HFF-Myc (cell line): ENCODE measurements around the gene CCDC73.
"Not testable (repeated sequence)": the region's sequence is repeated elsewhere in the genome, so short reads cannot be mapped to it uniquely, and the experiment has no call there.

ENCODE experiments used
- DNase-seq: peaks from one replicate; pipeline ENCODE4 v3.0.0-alpha.2; 2011; ENCODE audit warnings: low read depth; ENCODE audit errors: extremely low read depth
- H3K4me3 ChIP-seq: replicated peaks from 2 replicates; pipeline ENCODE4 v1.5.1; 2011; ENCODE audit warnings: low read depth, mild to moderate bottlenecking, control low read depth, low read length
- TF ChIP-seq, protein P1 (sequence below): IDR thresholded peaks from 2 replicates; pipeline ENCODE4 v1.5.1; 2012; ENCODE audit warnings: mild to moderate bottlenecking, low read depth, low read length, control low read depth; ENCODE audit errors: missing control alignments

The CCDC73 gene

DNA sequence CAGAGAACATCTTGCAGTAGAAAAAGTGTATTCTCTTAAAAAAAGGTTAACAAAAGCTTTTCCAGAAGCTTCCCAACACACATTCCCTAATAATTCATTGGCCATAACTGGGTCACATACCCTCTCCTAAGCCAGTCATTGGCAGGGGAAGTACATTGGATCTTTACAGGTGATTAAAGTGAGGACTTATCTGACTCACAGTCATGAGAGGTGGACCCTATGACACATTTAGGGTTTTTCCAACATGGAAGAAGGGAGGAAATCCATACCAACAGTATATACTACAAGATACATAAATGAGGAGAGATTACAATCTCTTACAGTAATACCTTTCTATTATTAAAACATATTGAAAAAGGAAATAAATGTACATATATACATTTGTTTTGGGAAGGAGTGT lies 72.2 kb downstream of the CCDC73 start:
- H3K4me3 ChIP-seq: no peak overlapping the region
- no peak for DNase-seq
- TF ChIP-seq, protein P1, sequence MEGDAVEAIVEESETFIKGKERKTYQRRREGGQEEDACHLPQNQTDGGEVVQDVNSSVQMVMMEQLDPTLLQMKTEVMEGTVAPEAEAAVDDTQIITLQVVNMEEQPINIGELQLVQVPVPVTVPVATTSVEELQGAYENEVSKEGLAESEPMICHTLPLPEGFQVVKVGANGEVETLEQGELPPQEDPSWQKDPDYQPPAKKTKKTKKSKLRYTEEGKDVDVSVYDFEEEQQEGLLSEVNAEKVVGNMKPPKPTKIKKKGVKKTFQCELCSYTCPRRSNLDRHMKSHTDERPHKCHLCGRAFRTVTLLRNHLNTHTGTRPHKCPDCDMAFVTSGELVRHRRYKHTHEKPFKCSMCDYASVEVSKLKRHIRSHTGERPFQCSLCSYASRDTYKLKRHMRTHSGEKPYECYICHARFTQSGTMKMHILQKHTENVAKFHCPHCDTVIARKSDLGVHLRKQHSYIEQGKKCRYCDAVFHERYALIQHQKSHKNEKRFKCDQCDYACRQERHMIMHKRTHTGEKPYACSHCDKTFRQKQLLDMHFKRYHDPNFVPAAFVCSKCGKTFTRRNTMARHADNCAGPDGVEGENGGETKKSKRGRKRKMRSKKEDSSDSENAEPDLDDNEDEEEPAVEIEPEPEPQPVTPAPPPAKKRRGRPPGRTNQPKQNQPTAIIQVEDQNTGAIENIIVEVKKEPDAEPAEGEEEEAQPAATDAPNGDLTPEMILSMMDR: no peak

DNA sequence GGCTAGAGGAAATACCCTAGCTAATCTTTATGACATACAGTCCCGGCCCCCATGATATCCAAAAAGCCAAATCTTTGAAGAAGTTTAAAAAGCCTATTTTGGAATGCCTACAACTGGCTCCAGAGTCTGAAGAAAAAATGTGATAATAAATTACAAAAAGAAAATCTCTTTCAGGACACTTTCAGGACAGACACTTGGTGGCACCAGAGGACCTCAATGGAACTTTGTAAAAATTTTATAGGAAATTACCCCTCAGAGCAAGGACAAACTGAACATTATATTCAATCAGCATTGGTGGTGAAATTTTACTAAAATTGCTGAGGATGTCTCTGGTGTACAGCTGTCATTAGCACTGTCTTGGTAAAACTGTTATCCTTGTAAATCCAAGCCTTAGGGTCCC lies 81.0 kb downstream of the CCDC73 start:
- H3K4me3 ChIP-seq: no peak overlapping the region
- TF ChIP-seq, protein P1: peak; percentile 17
- DNase-seq: no peak

DNA sequence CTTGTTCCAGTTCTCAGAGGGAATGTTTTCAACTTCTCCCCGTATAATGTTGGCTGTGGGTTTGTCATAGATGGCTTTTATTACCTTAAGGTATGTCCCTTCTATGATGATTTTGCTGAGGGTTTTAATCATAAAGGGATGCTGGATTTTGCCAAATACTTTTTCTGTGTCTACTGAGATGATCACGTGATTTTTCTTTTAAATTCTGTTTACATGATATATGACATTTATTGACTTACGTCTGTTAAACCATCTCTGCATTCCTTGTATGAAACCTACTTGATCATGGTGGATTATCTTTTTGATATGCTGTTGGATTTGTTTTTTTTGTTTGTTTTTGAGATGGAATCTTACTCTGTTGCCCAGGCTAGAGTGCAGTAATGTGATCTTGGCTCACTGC lies 85.5 kb downstream of the CCDC73 start:
- not testable (repeated sequence) for DNase-seq, H3K4me3 ChIP-seq

DNA sequence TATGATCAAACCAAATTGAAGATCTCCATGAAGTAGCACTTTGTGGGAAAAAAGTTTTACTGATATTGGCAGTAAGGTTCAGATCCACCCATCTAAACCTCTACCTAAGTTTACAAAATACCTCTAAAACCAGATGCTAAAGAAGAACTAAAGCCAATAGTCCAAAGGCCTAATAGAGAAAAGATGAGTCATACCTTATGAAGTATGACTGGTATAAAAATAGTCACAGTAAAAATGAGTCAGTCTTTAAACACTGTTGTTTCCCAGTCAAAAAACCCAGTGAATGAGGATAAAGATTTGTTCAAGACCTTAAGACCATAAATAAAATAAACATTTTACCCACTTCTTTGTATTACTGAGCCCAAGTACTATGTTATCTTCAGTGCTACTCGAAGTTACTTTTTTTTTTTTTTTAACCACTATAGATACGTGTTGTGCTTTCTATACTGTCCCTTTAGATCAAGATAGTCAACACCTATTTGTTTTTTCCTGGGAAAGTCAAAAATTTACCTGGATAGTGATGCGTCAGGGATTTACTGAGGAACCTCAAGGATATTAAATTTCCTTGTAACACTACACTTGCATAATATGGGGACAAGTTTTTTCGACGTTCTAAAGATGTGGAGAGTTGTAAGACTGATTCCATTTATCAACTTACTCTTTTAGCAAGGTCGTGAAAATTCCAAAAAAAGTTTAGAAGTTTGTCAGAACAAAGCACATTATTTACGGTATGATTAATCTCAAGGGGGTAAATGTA lies 87.3 kb downstream of the CCDC73 start:
- H3K4me3 ChIP-seq: no peak overlapping the region
- peak; percentile 25 for DNase-seq
- TF ChIP-seq, protein P1: no peak

DNA sequence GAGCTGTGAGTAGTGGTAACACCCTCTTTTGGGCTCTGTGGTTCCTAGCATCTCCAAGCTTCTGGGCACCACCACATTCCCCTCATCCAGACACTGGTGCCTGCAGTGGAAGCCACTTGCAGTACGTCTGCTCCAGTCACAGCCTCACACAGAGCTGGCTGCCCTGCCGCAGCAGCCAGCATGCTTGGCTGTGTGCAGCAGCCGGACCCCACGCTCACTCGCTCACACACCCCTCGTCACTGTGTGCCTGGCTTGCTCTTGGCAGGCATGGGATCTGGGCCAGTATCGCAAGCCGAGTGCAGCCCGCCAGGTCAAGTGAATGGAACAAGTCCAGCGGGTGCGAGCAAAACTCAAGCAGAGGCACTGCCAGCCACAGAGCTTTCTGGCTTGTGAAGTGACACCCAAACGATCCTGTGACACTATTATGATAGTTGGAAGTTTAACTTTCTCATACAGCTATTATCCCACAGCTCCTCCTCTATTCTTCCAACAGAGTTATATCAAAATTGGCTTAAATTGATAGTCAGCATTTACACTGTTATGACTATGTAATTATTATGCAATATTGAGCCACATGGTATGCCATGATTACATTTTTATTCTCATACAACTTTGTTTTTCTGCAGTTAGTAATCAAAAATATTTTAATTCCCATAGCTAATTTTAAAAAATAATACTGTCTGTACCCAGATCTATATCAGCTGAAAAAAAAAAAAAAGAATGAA lies 89.0 kb downstream of the CCDC73 start:
- no peak overlapping the region for H3K4me3 ChIP-seq
- no peak for DNase-seq
- TF ChIP-seq, protein P1: no peak

DNA sequence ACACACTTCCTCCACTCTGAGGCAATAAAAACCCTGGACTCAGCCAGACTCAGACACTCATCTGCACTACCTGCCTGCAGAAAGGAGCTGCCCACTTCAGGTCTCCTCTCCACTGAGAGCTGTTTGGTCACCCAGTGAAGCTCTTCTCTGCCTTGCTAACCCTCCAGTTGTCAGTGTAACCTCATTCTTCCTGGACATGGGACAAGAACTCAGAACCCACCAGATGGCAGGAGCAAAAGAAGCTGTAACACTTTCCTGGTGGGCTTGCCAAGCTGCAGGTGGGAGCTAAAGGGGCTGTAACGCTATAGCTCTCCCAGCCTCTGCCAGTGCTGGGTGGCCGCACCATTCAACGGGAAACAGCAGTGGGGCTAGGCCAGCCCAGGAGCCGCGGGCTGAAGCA lies 89.7 kb downstream of the CCDC73 start:
- H3K4me3 ChIP-seq: no peak overlapping the region
- no peak for DNase-seq

DNA sequence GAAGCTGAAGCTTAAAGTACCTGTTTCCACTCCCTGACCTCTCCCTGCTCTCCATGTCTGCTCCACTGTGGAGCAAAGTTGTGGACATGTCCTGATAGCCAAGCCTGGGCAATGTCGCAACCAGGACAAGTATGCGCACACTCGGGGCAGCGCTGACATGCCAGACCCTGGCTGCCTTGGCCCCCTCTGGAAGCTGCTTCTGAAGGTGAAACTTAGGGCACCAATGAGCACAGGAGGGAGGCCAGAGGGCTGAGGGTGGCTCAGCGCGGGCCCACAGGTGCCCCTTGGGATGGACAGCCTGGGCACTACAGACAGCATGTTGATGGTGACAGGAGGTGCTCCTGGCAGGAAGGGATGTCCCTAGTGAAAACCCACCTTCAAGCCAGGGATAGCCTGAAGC lies 90.2 kb downstream of the CCDC73 start:
- TF ChIP-seq, protein P1: no peak
- H3K4me3 ChIP-seq: no peak overlapping the region
- DNase-seq: no peak

More for the DNA sequence above, 89.7 kb downstream of the CCDC73 start:
- TF ChIP-seq, protein P1: no peak
